ENCODE measurements around the gene SH2D4B.

Gene SH2D4B

DNA sequence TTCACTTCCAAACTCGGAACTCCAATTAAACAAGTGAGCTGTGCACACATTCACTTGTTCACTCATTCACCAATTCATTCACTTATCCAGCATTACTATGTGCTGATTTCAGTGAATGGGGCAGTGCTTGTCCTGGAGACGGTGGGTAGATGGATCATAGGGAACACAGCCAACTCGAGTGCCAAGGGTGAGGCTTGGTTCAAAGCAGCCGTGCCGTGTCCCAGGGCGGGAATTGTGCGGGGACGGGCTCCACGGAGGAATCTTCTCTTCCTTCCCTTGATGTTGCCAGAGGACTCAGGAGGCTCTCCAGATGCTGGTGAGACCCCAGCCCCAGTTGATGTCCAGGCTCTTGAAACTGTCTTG, 2.9 kb downstream of the SH2D4B start:
- H2AFZ ChIP-seq (ENCODE audit: low read length) = no peak overlapping the region
- TF ChIP-seq, protein P1, sequence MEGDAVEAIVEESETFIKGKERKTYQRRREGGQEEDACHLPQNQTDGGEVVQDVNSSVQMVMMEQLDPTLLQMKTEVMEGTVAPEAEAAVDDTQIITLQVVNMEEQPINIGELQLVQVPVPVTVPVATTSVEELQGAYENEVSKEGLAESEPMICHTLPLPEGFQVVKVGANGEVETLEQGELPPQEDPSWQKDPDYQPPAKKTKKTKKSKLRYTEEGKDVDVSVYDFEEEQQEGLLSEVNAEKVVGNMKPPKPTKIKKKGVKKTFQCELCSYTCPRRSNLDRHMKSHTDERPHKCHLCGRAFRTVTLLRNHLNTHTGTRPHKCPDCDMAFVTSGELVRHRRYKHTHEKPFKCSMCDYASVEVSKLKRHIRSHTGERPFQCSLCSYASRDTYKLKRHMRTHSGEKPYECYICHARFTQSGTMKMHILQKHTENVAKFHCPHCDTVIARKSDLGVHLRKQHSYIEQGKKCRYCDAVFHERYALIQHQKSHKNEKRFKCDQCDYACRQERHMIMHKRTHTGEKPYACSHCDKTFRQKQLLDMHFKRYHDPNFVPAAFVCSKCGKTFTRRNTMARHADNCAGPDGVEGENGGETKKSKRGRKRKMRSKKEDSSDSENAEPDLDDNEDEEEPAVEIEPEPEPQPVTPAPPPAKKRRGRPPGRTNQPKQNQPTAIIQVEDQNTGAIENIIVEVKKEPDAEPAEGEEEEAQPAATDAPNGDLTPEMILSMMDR (IDR thresholded peaks at IDR 0.05; ENCODE audit: low read length) = no peak
- no peak for TF ChIP-seq EZH2 (IDR thresholded peaks at IDR 0.05; ENCODE audit: borderline replicate concordance, low read length)
- H4K20me1 ChIP-seq (ENCODE audit: insufficient read depth, low read length) = no peaks in the 10 kb centered on the region
- H3K27ac ChIP-seq (ENCODE audit: low read depth, low read length, poor library complexity, severe bottlenecking) = no peak overlapping the region
- H3K4me3 ChIP-seq (ENCODE audit: low read depth, low read length, poor library complexity, severe bottlenecking) = no peak overlapping the region
- H3F3A ChIP-seq (ENCODE audit: insufficient read depth, low read length) = no peaks in the 10 kb centered on the region
- no peaks in the 10 kb centered on the region for H3K9me2 ChIP-seq (ENCODE audit: low read depth, low read length)
- H3K27me3 ChIP-seq (ENCODE audit: insufficient read depth, low read length) = no peaks in the 10 kb centered on the region
- H3K9me3 ChIP-seq (ENCODE audit: low read length) = no peaks in the 10 kb centered on the region
- H3K36me3 ChIP-seq (ENCODE audit: insufficient read depth, low read length) = no peaks in the 10 kb centered on the region
- H3K9ac ChIP-seq (ENCODE audit: low read length) = no peak overlapping the region
- H3K79me2 ChIP-seq (ENCODE audit: insufficient read depth, low read length) = no peaks in the 10 kb centered on the region
- peaks cover 27% of the 10 kb centered on the region for H3K4me1 ChIP-seq (ENCODE audit: insufficient read depth, low read length, severe bottlenecking)
- H3K4me2 ChIP-seq (ENCODE audit: low read length) = no peak overlapping the region

- no peak overlapping the region for H3K4me2 ChIP-seq (ENCODE audit: low read length)
- peaks cover 22% of the 10 kb centered on the region for H3K4me1 ChIP-seq (ENCODE audit: insufficient read depth, low read length, severe bottlenecking)
- no peaks in the 10 kb centered on the region for H3K9me2 ChIP-seq (ENCODE audit: low read depth, low read length)
- H3K4me3 ChIP-seq (ENCODE audit: low read depth, low read length, poor library complexity, severe bottlenecking) = no peak overlapping the region
- H3K9ac ChIP-seq (ENCODE audit: low read length) = no peak overlapping the region
- no peaks in the 10 kb centered on the region for H3K79me2 ChIP-seq (ENCODE audit: insufficient read depth, low read length)
- H2AFZ ChIP-seq (ENCODE audit: low read length) = no peak overlapping the region
- H3K9me3 ChIP-seq (ENCODE audit: low read length) = no peaks in the 10 kb centered on the region
- no peaks in the 10 kb centered on the region for H3K36me3 ChIP-seq (ENCODE audit: insufficient read depth, low read length)
- no peaks in the 10 kb centered on the region for H4K20me1 ChIP-seq (ENCODE audit: insufficient read depth, low read length)
- no peak overlapping the region for H3K27ac ChIP-seq (ENCODE audit: low read depth, low read length, poor library complexity, severe bottlenecking)
- no peaks in the 10 kb centered on the region for H3K27me3 ChIP-seq (ENCODE audit: insufficient read depth, low read length)
- TF ChIP-seq EZH2 (IDR thresholded peaks at IDR 0.05; ENCODE audit: borderline replicate concordance, low read length) = no peak
- TF ChIP-seq, protein P1 (IDR thresholded peaks at IDR 0.05; ENCODE audit: low read length) = no peak
- H3F3A ChIP-seq (ENCODE audit: insufficient read depth, low read length) = no peaks in the 10 kb centered on the region
Measured at GRCh38 chr10:80540981-80541750, 3.5 kb downstream of the SH2D4B start.

DNA sequence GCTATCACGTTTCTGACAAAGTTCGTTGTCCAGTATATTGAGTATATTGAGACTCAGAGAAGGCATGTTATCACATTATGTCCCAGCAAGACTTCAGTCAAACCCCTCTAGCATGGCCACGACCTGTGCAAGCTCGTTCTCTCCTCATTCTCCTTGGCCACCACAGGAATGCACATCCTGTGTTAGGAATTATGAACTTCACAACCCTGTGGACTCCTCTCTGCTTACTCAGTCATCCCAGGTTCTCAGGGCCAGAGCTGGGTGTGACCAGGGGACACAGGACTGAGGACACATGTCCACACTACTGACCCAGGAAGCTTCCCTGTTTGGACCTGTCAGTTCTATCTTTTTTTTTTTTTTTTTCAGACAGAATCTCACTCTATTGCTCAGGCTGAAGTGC, 4.4 kb downstream of the SH2D4B start:
- no peaks in the 10 kb centered on the region for H4K20me1 ChIP-seq (ENCODE audit: insufficient read depth, low read length)
- no peak overlapping the region for H2AFZ ChIP-seq (ENCODE audit: low read length)
- TF ChIP-seq, protein P1 (IDR thresholded peaks at IDR 0.05; ENCODE audit: low read length) = no peak
- TF ChIP-seq EZH2 (IDR thresholded peaks at IDR 0.05; ENCODE audit: borderline replicate concordance, low read length) = no peak
- H3K9me3 ChIP-seq (ENCODE audit: low read length) = no peaks in the 10 kb centered on the region
- H3K4me2 ChIP-seq (ENCODE audit: low read length) = no peak overlapping the region
- no peaks in the 10 kb centered on the region for H3F3A ChIP-seq (ENCODE audit: insufficient read depth, low read length)
- H3K27ac ChIP-seq (ENCODE audit: low read depth, low read length, poor library complexity, severe bottlenecking) = no peak overlapping the region
- H3K4me3 ChIP-seq (ENCODE audit: low read depth, low read length, poor library complexity, severe bottlenecking) = no peak overlapping the region
- H3K79me2 ChIP-seq (ENCODE audit: insufficient read depth, low read length) = no peaks in the 10 kb centered on the region
- H3K4me1 ChIP-seq (ENCODE audit: insufficient read depth, low read length, severe bottlenecking) = peaks cover 17% of the 10 kb centered on the region
- no peaks in the 10 kb centered on the region for H3K36me3 ChIP-seq (ENCODE audit: insufficient read depth, low read length)
- no peak overlapping the region for H3K9ac ChIP-seq (ENCODE audit: low read length)
- no peaks in the 10 kb centered on the region for H3K9me2 ChIP-seq (ENCODE audit: low read depth, low read length)
- H3K27me3 ChIP-seq (ENCODE audit: insufficient read depth, low read length) = no peaks in the 10 kb centered on the region

Measured in OCI-LY1 (cell line).